Lung (tissue), 12 donors: Measurements from ENCODE around the gene ENPEP. TPM values are rescaled to one million over a fixed set of nuclear protein-coding genes. Genes with fewer than 3 reads are reported as not detected.

Experiments
- ATAC-seq: fragments of 200-7000 bp; cut with Tn5 transposase; one replicate; pipeline ENCODE4 v1.9.1; 2020; ENCODE audit warnings: moderate number of reproducible peaks; ENCODE audit not compliant: insufficient read depth, low FRiP score
- DNase-seq, 3 donors: peaks; one replicate each; pipeline ENCODE4 v3.0.0-alpha.2; 2013 to 2017
- H3K27ac ChIP-seq, 2 donors: one replicate each; pipeline ENCODE4 v1.5.1; 2013; ENCODE audit warnings: mild to moderate bottlenecking in 2 of 2, moderate library complexity in 2 of 2, control low read depth in 1 of 2, inconsistent platforms in 1 of 2, low read depth in 1 of 2, low read length in 1 of 2
- H3K27me3 ChIP-seq, 3 donors: one replicate each; pipeline ENCODE4 v1.5.1; 2013; ENCODE audit warnings: low read length in 2 of 3; ENCODE audit not compliant: control insufficient read depth in 3 of 3, insufficient read depth in 3 of 3
- H3K36me3 ChIP-seq, 4 donors: one replicate each; pipeline ENCODE4 v1.5.1; 2013; ENCODE audit warnings: low read length in 4 of 4, mild to moderate bottlenecking in 1 of 4, moderate library complexity in 1 of 4; ENCODE audit not compliant: control insufficient read depth in 4 of 4, insufficient read depth in 4 of 4
- H3K4me1 ChIP-seq, 5 donors: one replicate each; pipeline ENCODE4 v1.5.1; 2013; ENCODE audit warnings: low read length in 5 of 5, mild to moderate bottlenecking in 2 of 5, moderate library complexity in 1 of 5; ENCODE audit not compliant: control insufficient read depth in 5 of 5, insufficient read depth in 5 of 5
- H3K4me3 ChIP-seq: one replicate; pipeline ENCODE4 v1.5.1; 2013; ENCODE audit warnings: mild to moderate bottlenecking, control low read depth, moderate library complexity
- H3K9ac ChIP-seq, 2 donors: one replicate each; pipeline ENCODE4 v1.5.1; 2013; ENCODE audit warnings: low read length in 2 of 2, control low read depth in 1 of 2; ENCODE audit not compliant: insufficient read depth in 1 of 2
- H3K9me3 ChIP-seq, 4 donors: one replicate each; pipeline ENCODE4 v1.5.1; 2013; ENCODE audit warnings: low read length in 3 of 4, mild to moderate bottlenecking in 1 of 4, moderate library complexity in 1 of 4; ENCODE audit not compliant: control insufficient read depth in 4 of 4, insufficient read depth in 3 of 4
- WGBS, 2 donors: extraction: QIAGEN DNeasy Blood & Tissue Kit; methylation state at CpG; one replicate each; pipeline ENCODE4 v1.1.7; 2013; 5-methylcytosine and 5-hydroxymethylcytosine counted together
- polyA plus RNA-seq, 2 donors: library from polyadenylated mRNA; stranded (reverse); fragments of 200-250 nt; gene quantifications; one replicate each; pipeline ENCODE4 v1.2.1, GENCODE V29; 2013
- total RNA-seq, 2 donors: library from RNA; depleted of rRNA in 1 of 2; stranded (reverse); fragments of >200 nt in 1 of 2; gene quantifications; one replicate each; pipeline ENCODE4 v1.2.1, GENCODE V29; 2014 to 2021
- TF ChIP-seq, protein P1 (sequence below): IDR thresholded peaks from 2 replicates; pipeline ENCODE4 v1.5.1; 2012; ENCODE audit warnings: mild to moderate bottlenecking; ENCODE audit errors: control extremely low read depth, extremely low read depth
- donor health status: control.
- donor health status: control.
- donor health status: Bipolar disorder and iron deficiency.
- donor health status: healthy.
- donor health status: DM: yes; HTN: yes; CAD: no.

Gene ENPEP
- total and polyA plus RNA-seq, 4 donors = 1.0 to 26.3 (median 3.6) TPM

DNA sequence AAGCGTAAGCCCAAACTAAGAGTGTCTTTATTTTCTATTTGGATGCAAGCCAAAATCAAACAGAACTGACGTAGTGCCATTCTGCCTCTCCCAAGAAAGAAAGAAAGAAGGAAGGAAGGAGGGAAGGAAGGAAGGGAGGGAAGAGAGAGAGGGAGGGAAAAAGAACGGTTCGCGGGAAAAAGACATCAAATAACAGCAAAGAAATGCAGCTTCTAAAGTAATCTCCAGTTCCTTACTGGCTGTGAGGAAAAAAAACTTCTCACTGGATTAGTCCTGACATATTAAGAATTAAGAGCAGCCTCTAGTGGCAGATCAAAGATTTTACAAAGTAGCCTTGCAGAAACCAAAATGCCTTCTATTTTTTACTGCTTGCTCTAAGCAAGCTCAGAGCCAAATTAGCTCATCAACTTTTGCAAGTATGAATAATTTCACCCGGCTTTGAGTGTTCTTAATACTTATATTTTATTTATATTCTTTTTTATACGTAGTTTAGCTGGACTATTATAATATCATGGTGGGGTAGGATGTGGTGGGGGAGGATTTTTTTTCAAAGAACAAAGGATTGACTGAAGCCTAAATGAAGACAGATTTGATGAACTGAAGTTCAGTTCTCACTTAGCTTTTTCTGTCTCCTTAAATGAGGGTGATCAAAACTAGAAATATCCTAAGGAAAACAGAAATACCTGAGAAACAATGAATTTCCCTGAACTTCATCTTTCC lies 110.3 kb downstream of the ENPEP start:
- TF ChIP-seq, protein P1, sequence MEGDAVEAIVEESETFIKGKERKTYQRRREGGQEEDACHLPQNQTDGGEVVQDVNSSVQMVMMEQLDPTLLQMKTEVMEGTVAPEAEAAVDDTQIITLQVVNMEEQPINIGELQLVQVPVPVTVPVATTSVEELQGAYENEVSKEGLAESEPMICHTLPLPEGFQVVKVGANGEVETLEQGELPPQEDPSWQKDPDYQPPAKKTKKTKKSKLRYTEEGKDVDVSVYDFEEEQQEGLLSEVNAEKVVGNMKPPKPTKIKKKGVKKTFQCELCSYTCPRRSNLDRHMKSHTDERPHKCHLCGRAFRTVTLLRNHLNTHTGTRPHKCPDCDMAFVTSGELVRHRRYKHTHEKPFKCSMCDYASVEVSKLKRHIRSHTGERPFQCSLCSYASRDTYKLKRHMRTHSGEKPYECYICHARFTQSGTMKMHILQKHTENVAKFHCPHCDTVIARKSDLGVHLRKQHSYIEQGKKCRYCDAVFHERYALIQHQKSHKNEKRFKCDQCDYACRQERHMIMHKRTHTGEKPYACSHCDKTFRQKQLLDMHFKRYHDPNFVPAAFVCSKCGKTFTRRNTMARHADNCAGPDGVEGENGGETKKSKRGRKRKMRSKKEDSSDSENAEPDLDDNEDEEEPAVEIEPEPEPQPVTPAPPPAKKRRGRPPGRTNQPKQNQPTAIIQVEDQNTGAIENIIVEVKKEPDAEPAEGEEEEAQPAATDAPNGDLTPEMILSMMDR = no peak
- no peak overlapping the region for H3K27ac ChIP-seq
- no peaks in the 10 kb centered on the region for H3K9me3 ChIP-seq
- peaks cover 0 to 3% (median 0%) of the 10 kb centered on the region in 5 donors for H3K4me1 ChIP-seq
- no peak overlapping the region for H3K4me3 ChIP-seq
- WGBS, 2 donors = 16 to 23% methylated on average over 7 of the region's 7 CpGs
- ATAC-seq (no peak), DNase-seq (peak in 2 of 3 donors; percentile 72 to 73)
- no peak overlapping the region for H3K9ac ChIP-seq
- peaks cover 0 to 2% (median 0%) of the 10 kb centered on the region in 3 donors for H3K27me3 ChIP-seq
- H3K36me3 ChIP-seq = no peaks in the 10 kb centered on the region

DNA sequence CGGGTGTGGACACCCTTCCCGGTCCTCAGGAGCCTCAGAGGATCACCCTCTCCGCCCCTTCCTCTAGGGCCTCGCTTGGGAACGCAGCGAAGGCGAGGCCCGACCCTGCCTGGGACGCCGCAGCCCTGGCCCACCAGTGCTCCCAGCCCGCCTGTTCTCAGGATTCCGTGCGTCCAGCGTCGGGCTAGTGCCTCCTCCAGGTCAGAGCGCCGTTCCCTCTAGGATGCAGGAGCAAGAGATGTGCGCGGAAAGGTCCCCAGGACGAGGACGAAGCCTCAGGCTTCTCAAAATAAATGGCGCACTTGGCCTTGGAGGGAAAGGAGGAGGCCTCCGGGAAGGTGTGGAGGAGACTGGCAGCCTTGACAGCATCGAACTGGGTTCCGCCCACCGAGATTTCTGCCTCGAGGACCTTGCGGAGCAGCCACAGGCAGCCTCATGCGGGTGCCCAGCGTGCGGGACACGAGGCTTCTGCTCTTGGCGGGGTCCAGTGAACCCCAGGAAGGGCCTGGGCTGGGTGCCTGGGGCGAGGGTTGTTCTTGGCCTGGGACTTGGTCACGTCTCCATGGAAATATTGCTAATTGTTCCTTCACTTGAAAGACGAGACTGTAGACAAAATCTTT lies 111.8 kb downstream of the ENPEP start:
- TF ChIP-seq, protein P1 = no peak
- H3K4me3 ChIP-seq = no peak overlapping the region
- 94% methylated on average over 36 of the region's 36 CpGs for WGBS, 2 donors
- H3K27me3 ChIP-seq = peaks cover 0 to 2% (median 0%) of the 10 kb centered on the region in 3 donors
- DNase-seq = no peak
- H3K36me3 ChIP-seq = no peaks in the 10 kb centered on the region
- H3K4me1 ChIP-seq = peaks cover 0 to 3% (median 0%) of the 10 kb centered on the region in 5 donors
- no peak overlapping the region for H3K9ac ChIP-seq
- H3K9me3 ChIP-seq = no peaks in the 10 kb centered on the region
- no peak overlapping the region for H3K27ac ChIP-seq
- no peak for ATAC-seq

DNA sequence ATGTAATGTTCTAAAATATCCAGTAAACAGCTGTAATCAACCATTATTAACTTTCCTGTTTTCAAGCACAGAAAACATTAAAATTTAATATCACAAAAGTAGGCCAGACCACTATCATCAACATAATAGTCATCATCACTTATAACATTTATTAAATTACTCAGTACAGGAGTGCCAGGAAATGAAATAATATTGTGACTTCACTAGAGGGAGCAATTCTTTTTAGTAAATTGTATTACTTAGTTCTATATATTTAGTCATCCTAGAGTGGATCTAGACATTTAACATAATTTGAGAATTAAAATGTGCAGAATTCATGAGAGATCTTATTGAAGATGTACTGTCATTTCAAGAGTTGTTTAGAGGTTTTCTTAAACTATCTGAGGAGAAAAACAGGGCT lies 113.3 kb downstream of the ENPEP start:
- Histone ChIP-seq H3K9me3 (no peaks in the 10 kb centered on the region), H3K9ac (no peak overlapping the region), H3K4me1 (peaks cover 0 to 3% (median 0%) of the 10 kb centered on the region in 5 donors), H3K27ac (no peak overlapping the region), H3K27me3 (peaks cover 0 to 2% (median 0%) of the 10 kb centered on the region in 3 donors), H3K4me3 (no peak overlapping the region), H3K36me3 (no peaks in the 10 kb centered on the region)
- no peak for DNase-seq
- ATAC-seq = no peak
- TF ChIP-seq, protein P1 = no peak
